HCT116 (cell line): ENCODE measurements around the gene TRIM9. TPM values are rescaled to one million over a fixed set of nuclear protein-coding genes. Genes with fewer than 3 reads are reported as not detected.

Source experiments
- ATAC-seq: fragments of 200-7000 bp; cut with Tn5 transposase; 2 replicates; pipeline ENCODE4 v1.9.1; 2020; ENCODE audit warnings: mild to moderate bottlenecking, moderate library complexity
- BruUV-seq: library from RNA; stranded (reverse); fragments of 400-500 nt; replicated peaks from 2 replicates; lab custom pipeline; 2021; lab: Mats Ljungman, UMichigan
- CTCF ChIA-PET: fragments of 300-600 bp; sonication (Branson Sonifier 250); formaldehyde crosslinking; loops from one replicate; lab custom pipeline; 2021; ENCODE audit warnings: antibody characterized with exemption; lab: Charles Lee
- POLR2A ChIA-PET: fragments of 300-600, 350-600 bp; sonication (Branson Sonifier 250); formaldehyde crosslinking; loops from one replicate; lab custom pipeline; 2021; ENCODE audit warnings: antibody characterized with exemption; lab: Charles Lee
- RAD21 ChIA-PET, 2 experiments: fragments of 300-600 bp; sonication (Branson Sonifier 250); formaldehyde crosslinking; loops; one replicate each; lab custom pipeline; 2023; ENCODE audit warnings: low total read pairs in 2 of 2; ENCODE audit not compliant: uncharacterized antibody in 2 of 2, unreplicated experiment in 2 of 2, low non-redundant PET in 1 of 2; lab: Charles Lee
- DNase-seq: peaks from one replicate; pipeline ENCODE4 v3.0.0-alpha.2; 2010; ENCODE audit warnings: low read depth, low spot score
- H2AFZ ChIP-seq: fragments of 200-600 bp; shearing (Covaris generic), sonication (generic); 2 replicates; pipeline ENCODE4 v1.6.1; 2017; ENCODE audit warnings: low read depth, mixed run types, mixed read lengths, antibody characterized with exemption, low read length; ENCODE audit not compliant: poor library complexity, severe bottlenecking
- H3K27ac ChIP-seq: 2 replicates; pipeline ENCODE4 v1.5.1; 2012; ENCODE audit warnings: low read depth, low read length
- H3K27me3 ChIP-seq: fragments of 200-600 bp; sonication (generic); 2 replicates; pipeline ENCODE4 v1.6.1; 2016; ENCODE audit warnings: mixed run types, low read length, mixed read lengths; ENCODE audit not compliant: insufficient read depth
- H3K36me3 ChIP-seq, 2 experiments: fragments of 200-500 bp in 1 of 2; fragments of 200-600 bp in 1 of 2; sonication (Bioruptor generic) in 1 of 2; sonication (generic) in 1 of 2; 2 replicates each; pipeline versions ENCODE4 v1.5.1 to v1.6.1; 2014 to 2016; ENCODE audit warnings: low read length in 2 of 2, inconsistent platforms in 1 of 2, mixed read lengths in 1 of 2, mixed run types in 1 of 2; ENCODE audit not compliant: insufficient read depth in 2 of 2, control insufficient read depth in 1 of 2
- H3K4me1 ChIP-seq, 2 experiments: fragments of 200-600 bp in 1 of 2; sonication (generic) in 1 of 2; 2 replicates each; pipeline versions ENCODE4 v1.5.1 to v1.6.1; 2012 to 2017; ENCODE audit warnings: low read length in 2 of 2, inconsistent platforms in 1 of 2, mild to moderate bottlenecking in 1 of 2, mixed read lengths in 1 of 2, mixed run types in 1 of 2, moderate library complexity in 1 of 2; ENCODE audit not compliant: insufficient read depth in 2 of 2, control insufficient read depth in 1 of 2
- H3K4me2 ChIP-seq: fragments of 200-600 bp; sonication (generic); 2 replicates; pipeline ENCODE4 v1.6.1; 2017; ENCODE audit warnings: mixed run types, low read length, mixed read lengths
- H3K4me3 ChIP-seq, 2 experiments: fragments of 200-600 bp in 1 of 2; sonication (generic) in 1 of 2; replicated peaks in 1 of 2; 2 replicates each; pipeline ENCODE4 v1.5.1; 2011 to 2016; ENCODE audit warnings: low read length in 2 of 2, control low read depth in 1 of 2, low read depth in 1 of 2, mild to moderate bottlenecking in 1 of 2, mixed read lengths in 1 of 2, mixed run types in 1 of 2
- H3K79me2 ChIP-seq: fragments of 200-600 bp; sonication (generic); 2 replicates; pipeline ENCODE4 v1.6.1; 2017; ENCODE audit warnings: mild to moderate bottlenecking, mixed run types, low read length, moderate library complexity, mixed read lengths; ENCODE audit not compliant: insufficient read depth
- H3K9ac ChIP-seq: fragments of 200-600 bp; sonication (generic); 2 replicates; pipeline ENCODE4 v1.6.1; 2016; ENCODE audit warnings: low read length, mixed read lengths
- H3K9me2 ChIP-seq: fragments of 200-600 bp; sonication (generic), shearing (Covaris generic); 2 replicates; pipeline ENCODE4 v1.6.1; 2017; ENCODE audit warnings: mixed run types, mild to moderate bottlenecking, moderate library complexity; ENCODE audit not compliant: insufficient read depth
- H3K9me3 ChIP-seq, 2 experiments: fragments of 200-500 bp in 1 of 2; fragments of 200-600 bp in 1 of 2; sonication (Bioruptor generic) in 1 of 2; sonication (generic) in 1 of 2; 2 replicates each; pipeline ENCODE4 v1.6.1; 2014 to 2017; ENCODE audit warnings: low read length in 2 of 2, mixed read lengths in 2 of 2, inconsistent platforms in 1 of 2, low read depth in 1 of 2, mild to moderate bottlenecking in 1 of 2, mixed run types in 1 of 2, moderate library complexity in 1 of 2; ENCODE audit not compliant: control insufficient read depth in 1 of 2, insufficient read depth in 1 of 2
- H4K20me1 ChIP-seq: fragments of 200-600 bp; sonication (generic), shearing (Covaris generic); 2 replicates; pipeline ENCODE4 v1.6.1; 2017; ENCODE audit warnings: mixed run types, mild to moderate bottlenecking, moderate library complexity; ENCODE audit not compliant: insufficient read depth
- ATF3 ChIP-seq: IDR thresholded peaks from 2 replicates; pipeline ENCODE4 v1.6.1; 2012
- EZH2 ChIP-seq: fragments of 200-600 bp; sonication (generic); IDR thresholded peaks from 2 replicates; pipeline ENCODE4 v1.6.1; 2017; ENCODE audit warnings: antibody characterized with exemption, mixed run types
- EZH2phosphoT487 ChIP-seq: fragments of 200-600 bp; IDR thresholded peaks from 2 replicates; pipeline ENCODE4 v1.6.1; 2018; ENCODE audit warnings: antibody characterized with exemption, borderline replicate concordance
- FOSL1 ChIP-seq: IDR thresholded peaks from 2 replicates; pipeline ENCODE4 v1.6.1; 2012; ENCODE audit warnings: low read depth
- JUND ChIP-seq: IDR thresholded peaks from 2 replicates; pipeline ENCODE4 v1.6.1; 2012
- MAX ChIP-seq: IDR thresholded peaks from 2 replicates; pipeline ENCODE4 v1.6.1; 2012
- POLR2A ChIP-seq: IDR thresholded peaks from 2 replicates; pipeline ENCODE4 v1.7.0; 2011; ENCODE audit warnings: borderline replicate concordance; ENCODE audit not compliant: insufficient read depth, insufficient read length; ENCODE audit errors: extremely low read depth
- POLR2AphosphoS5 ChIP-seq: IDR thresholded peaks from 2 replicates; pipeline ENCODE4 v1.6.1; 2011; ENCODE audit warnings: mild to moderate bottlenecking, low read depth, low read length, moderate library complexity
- RAD21 ChIP-seq: IDR thresholded peaks from 2 replicates; pipeline ENCODE4 v1.6.1; 2012; ENCODE audit warnings: low read depth, mild to moderate bottlenecking
- REST ChIP-seq: IDR thresholded peaks from 2 replicates; pipeline ENCODE4 v1.6.1; 2012; ENCODE audit warnings: low read depth
- SIN3A ChIP-seq: IDR thresholded peaks from 2 replicates; pipeline ENCODE4 v1.6.1; 2012; ENCODE audit warnings: low read depth
- SP1 ChIP-seq: IDR thresholded peaks from 2 replicates; pipeline ENCODE4 v1.6.1; 2012; ENCODE audit warnings: low read depth
- SRF ChIP-seq: IDR thresholded peaks from 2 replicates; pipeline ENCODE4 v1.6.1; 2012; ENCODE audit warnings: low read depth
- YY1 ChIP-seq: IDR thresholded peaks from 2 replicates; pipeline ENCODE4 v1.6.1; 2011; ENCODE audit warnings: low read length, low read depth, moderate library complexity, mild to moderate bottlenecking; ENCODE audit not compliant: insufficient replicate concordance; ENCODE audit errors: extremely low read depth
- ZFX ChIP-seq: fragments of 450-650 bp; IDR thresholded peaks from 2 replicates; pipeline ENCODE4 v1.6.1; 2017
- intact Hi-C: fragments of 100-400 bp; cut with micrococcal nuclease; formaldehyde crosslinking; loops from 2 replicates; pipeline ENCODE4 v1.10.0; 2022
- total RNA-seq: library from RNA; stranded (reverse); gene quantifications from one replicate; pipeline ENCODE4 v1.2.1, GENCODE V29; 2021; ENCODE audit not compliant: unreplicated experiment

TRIM9 gene
- total RNA-seq, 1 experiment from 2014 or later, result 4.6 TPM

GRCh38 chr14:51095854-51096823, 1.2 kb upstream of the TRIM9 start:
- Histone ChIP-seq H3K36me3 (no peaks in the 10 kb centered on the region), H3K27ac (peak overlapping the region; percentile 55; the same call in 1 of the 2 replicates), H3K9ac (peak overlapping the region; percentile 57), H3K9me3 (no peaks in the 10 kb centered on the region), H3K9me2 (no peaks in the 10 kb centered on the region), H3K79me2 (no peaks in the 10 kb centered on the region), H4K20me1 (no peaks in the 10 kb centered on the region), H2AFZ (no peak overlapping the region), H3K4me2 (peak overlapping the region; percentile 91), H3K4me3 (peak overlapping the region; percentile 53 to 65), H3K4me1 (peaks cover 0 to 20% of the 10 kb centered on the region in 2 experiments; a peak in 2 of 4 replicates), H3K27me3 (no peaks in the 10 kb centered on the region)
- ATAC-seq (no peak), DNase-seq (no peak)
- TF ChIP-seq SP1 (no peak), SIN3A (no peak), ZFX (peak; percentile 40), FOSL1 (no peak)
- ChIA-PET CTCF (interaction anchor here (1.8 kb wide), 1 partner anchor 10 kb away, joined by 5 read pairs; no protein-coding TSS in a partner anchor), POLR2A (interaction anchor here (1.3 to 1.8 kb wide), 3 partner anchors 12 to 141 kb away, joined by 3 to 10 read pairs (median 6); no protein-coding TSS in a partner anchor), RAD21 (no interaction called here)
- intact Hi-C loops, result no loop called here
- no TSS peak for BruUV-seq

GRCh38 chr14:51094282-51094821, 553 bp downstream of the TRIM9 start:
- Histone ChIP-seq H3K9me3 (no peaks in the 10 kb centered on the region), H3K4me3 (peak overlapping the region; percentile 48 to 65), H3K4me2 (peak overlapping the region; percentile 91), H3K36me3 (no peaks in the 10 kb centered on the region), H4K20me1 (no peaks in the 10 kb centered on the region), H3K27me3 (no peaks in the 10 kb centered on the region), H3K9ac (peak overlapping the region; percentile 57; the same call in 1 of the 2 replicates), H3K4me1 (peaks cover 0 to 20% of the 10 kb centered on the region in 2 experiments; a peak in 2 of 4 replicates), H3K9me2 (no peaks in the 10 kb centered on the region), H3K27ac (no peak overlapping the region; the same call in 1 of the 2 replicates), H3K79me2 (no peaks in the 10 kb centered on the region), H2AFZ (no peak overlapping the region)
- ChIA-PET CTCF (interaction anchor here (1.8 kb wide), 1 partner anchor 12 kb away, joined by 5 read pairs; no protein-coding TSS in a partner anchor), RAD21 (interaction anchor here in 1 of 2 experiments (1.1 kb wide), 1 partner anchor 139 kb away, joined by 3 read pairs; no protein-coding TSS in a partner anchor), POLR2A (interaction anchor here (1.0 to 1.8 kb wide), 4 partner anchors 8 to 139 kb away, joined by 5 to 10 read pairs (median 6); no protein-coding TSS in a partner anchor)
- BruUV-seq, result no TSS peak
- no peak for DNase-seq
- intact Hi-C loops, result no loop called here
- no peak for ATAC-seq
- TF ChIP-seq POLR2AphosphoS5, result no peak
- no peak for TF ChIP-seq EZH2phosphoT487
- TF ChIP-seq ATF3, result no peak
- TF ChIP-seq POLR2A, result no peak
- no peak for TF ChIP-seq RAD21
- TF ChIP-seq ZFX, result no peak
- no peak for TF ChIP-seq SRF
- TF ChIP-seq YY1, result no peak
- TF ChIP-seq EZH2, result no peak
- TF ChIP-seq REST, result no peak
- TF ChIP-seq MAX, result no peak
- no peak for TF ChIP-seq SP1
- TF ChIP-seq JUND, result no peak
